Upper lobe of left lung (tissue), 4 donors: ENCODE data around the gene NDUFS5.

Experiments used
- POLR2A ChIP-seq, 4 donors: fragments of 450-650 bp; IDR thresholded peaks; one replicate each; pipeline ENCODE4 v1.5.1; 2016 to 2017; ENCODE audit warnings: antibody characterized with exemption in 4 of 4, mild to moderate bottlenecking in 2 of 4
- POLR2AphosphoS5 ChIP-seq, 2 donors: sonication (generic); formaldehyde crosslinking; IDR thresholded peaks; one replicate each; pipeline ENCODE4 v1.5.1; 2017; ENCODE audit warnings: antibody characterized with exemption in 2 of 2
- TF ChIP-seq, protein P1 (sequence below), 6 experiments: fragments of 450-650 bp in 4 of 6; fragments of 200-600 bp in 2 of 6; sonication (generic) in 2 of 6; IDR thresholded peaks; one replicate each; pipeline ENCODE4 v1.5.1; 2016 to 2019; ENCODE audit warnings: antibody characterized with exemption in 6 of 6

DNA sequence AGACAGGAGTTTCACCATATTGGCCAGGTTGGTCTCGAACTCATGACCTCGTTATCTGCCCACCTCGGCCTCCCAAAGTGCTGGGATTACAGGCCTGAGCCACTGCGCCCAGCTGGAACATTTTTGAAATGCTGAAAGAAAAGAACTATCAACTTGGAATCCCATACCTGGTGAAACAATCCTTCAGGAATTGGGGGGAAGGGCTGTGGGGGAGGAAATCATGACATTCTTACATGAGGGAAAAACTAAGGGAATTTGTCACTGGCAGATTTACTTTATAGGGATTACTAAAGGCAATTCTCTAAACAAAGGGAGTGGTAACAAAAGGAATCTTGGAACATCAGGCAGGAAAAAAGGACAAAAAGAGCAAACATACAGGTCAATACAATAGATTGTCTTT lies 25.8 kb downstream of the NDUFS5 start:
- TF ChIP-seq POLR2A (IDR thresholded peaks at IDR 0.05): no peak
- TF ChIP-seq, protein P1, sequence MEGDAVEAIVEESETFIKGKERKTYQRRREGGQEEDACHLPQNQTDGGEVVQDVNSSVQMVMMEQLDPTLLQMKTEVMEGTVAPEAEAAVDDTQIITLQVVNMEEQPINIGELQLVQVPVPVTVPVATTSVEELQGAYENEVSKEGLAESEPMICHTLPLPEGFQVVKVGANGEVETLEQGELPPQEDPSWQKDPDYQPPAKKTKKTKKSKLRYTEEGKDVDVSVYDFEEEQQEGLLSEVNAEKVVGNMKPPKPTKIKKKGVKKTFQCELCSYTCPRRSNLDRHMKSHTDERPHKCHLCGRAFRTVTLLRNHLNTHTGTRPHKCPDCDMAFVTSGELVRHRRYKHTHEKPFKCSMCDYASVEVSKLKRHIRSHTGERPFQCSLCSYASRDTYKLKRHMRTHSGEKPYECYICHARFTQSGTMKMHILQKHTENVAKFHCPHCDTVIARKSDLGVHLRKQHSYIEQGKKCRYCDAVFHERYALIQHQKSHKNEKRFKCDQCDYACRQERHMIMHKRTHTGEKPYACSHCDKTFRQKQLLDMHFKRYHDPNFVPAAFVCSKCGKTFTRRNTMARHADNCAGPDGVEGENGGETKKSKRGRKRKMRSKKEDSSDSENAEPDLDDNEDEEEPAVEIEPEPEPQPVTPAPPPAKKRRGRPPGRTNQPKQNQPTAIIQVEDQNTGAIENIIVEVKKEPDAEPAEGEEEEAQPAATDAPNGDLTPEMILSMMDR (IDR thresholded peaks at IDR 0.05): no peak
- no peak for TF ChIP-seq POLR2AphosphoS5 (IDR thresholded peaks at IDR 0.05)
